Upper lobe of right lung (tissue), 1 donor: ENCODE data around the gene COPG1. TPM values are rescaled to one million over a fixed set of nuclear protein-coding genes. Genes with fewer than 3 reads are reported as not detected.
A peak's percentile ranks its signal among the peaks of the same experiment; 100 is the strongest.

Experiments used
- ATAC-seq: fragments of 200-7000 bp; cut with Tn5 transposase; one replicate; pipeline ENCODE4 v1.9.1; 2020; ENCODE audit warnings: mild to moderate bottlenecking, moderate library complexity
- DNase-seq: peaks from one replicate; pipeline ENCODE4 v3.0.0-alpha.2; 2020
- H3K27ac ChIP-seq: fragments of 200-600 bp; one replicate; pipeline ENCODE4 v1.8.0; 2022
- H3K27me3 ChIP-seq: fragments of 200-600 bp; one replicate; pipeline ENCODE4 v1.8.0; 2022; ENCODE audit warnings: mild to moderate bottlenecking
- H3K36me3 ChIP-seq: fragments of 200-600 bp; one replicate; pipeline ENCODE4 v1.8.0; 2022
- H3K4me1 ChIP-seq: fragments of 200-600 bp; one replicate; pipeline ENCODE4 v1.8.0; 2022
- H3K4me3 ChIP-seq: fragments of 200-600 bp; one replicate; pipeline ENCODE4 v1.8.0; 2022; ENCODE audit warnings: mild to moderate bottlenecking
- H3K9me3 ChIP-seq: fragments of 200-600 bp; one replicate; pipeline ENCODE4 v1.8.0; 2022
- intact Hi-C: fragments of 100-400 bp; cut with DNase I; formaldehyde crosslinking; loops from one replicate; pipeline ENCODE4 v1.11.0; 2022
- total RNA-seq: library from RNA; stranded (reverse); fragmentation: NEBNext Ultra II Directional; extraction: Animal tissue kit (Norgen Biotek cat#: 25700); gene quantifications from one replicate; pipeline ENCODE4 v1.2.1, GENCODE V29; 2021
- TF ChIP-seq, protein P1 (sequence below): fragments of 200-600 bp; IDR thresholded peaks from one replicate; pipeline ENCODE4 v1.8.0; 2022; ENCODE audit warnings: antibody characterized with exemption
- donor health status: DM: no; HTN: yes; CAD: no; lungs with severe emphysema.

COPG1 gene
- total RNA-seq, 1 donor from 2014 or later = 149 TPM

- no peaks in the 10 kb centered on the region for H3K9me3 ChIP-seq
- no peaks in the 10 kb centered on the region for H3K27me3 ChIP-seq
- no peak overlapping the region for H3K27ac ChIP-seq
- TF ChIP-seq, protein P1, sequence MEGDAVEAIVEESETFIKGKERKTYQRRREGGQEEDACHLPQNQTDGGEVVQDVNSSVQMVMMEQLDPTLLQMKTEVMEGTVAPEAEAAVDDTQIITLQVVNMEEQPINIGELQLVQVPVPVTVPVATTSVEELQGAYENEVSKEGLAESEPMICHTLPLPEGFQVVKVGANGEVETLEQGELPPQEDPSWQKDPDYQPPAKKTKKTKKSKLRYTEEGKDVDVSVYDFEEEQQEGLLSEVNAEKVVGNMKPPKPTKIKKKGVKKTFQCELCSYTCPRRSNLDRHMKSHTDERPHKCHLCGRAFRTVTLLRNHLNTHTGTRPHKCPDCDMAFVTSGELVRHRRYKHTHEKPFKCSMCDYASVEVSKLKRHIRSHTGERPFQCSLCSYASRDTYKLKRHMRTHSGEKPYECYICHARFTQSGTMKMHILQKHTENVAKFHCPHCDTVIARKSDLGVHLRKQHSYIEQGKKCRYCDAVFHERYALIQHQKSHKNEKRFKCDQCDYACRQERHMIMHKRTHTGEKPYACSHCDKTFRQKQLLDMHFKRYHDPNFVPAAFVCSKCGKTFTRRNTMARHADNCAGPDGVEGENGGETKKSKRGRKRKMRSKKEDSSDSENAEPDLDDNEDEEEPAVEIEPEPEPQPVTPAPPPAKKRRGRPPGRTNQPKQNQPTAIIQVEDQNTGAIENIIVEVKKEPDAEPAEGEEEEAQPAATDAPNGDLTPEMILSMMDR = no peak
- DNase-seq = no peak
- ATAC-seq = no peak
- H3K4me1 ChIP-seq = peaks cover 17% of the 10 kb centered on the region
- intact Hi-C loops = no loop called here
- H3K4me3 ChIP-seq = no peak overlapping the region
- H3K36me3 ChIP-seq = no peaks in the 10 kb centered on the region
Observed at GRCh38 chr3:129310111-129311011, 61.0 kb downstream of the COPG1 start.

GRCh38 chr3:129311054-129311902, 61.9 kb downstream of the COPG1 start:
- H3K4me3 ChIP-seq = no peak overlapping the region
- H3K9me3 ChIP-seq = no peaks in the 10 kb centered on the region
- H3K27me3 ChIP-seq = no peaks in the 10 kb centered on the region
- DNase-seq (no peak), ATAC-seq (no peak)
- H3K36me3 ChIP-seq = no peaks in the 10 kb centered on the region
- intact Hi-C loops = no loop called here
- TF ChIP-seq, protein P1 = no peak
- peaks cover 11% of the 10 kb centered on the region for H3K4me1 ChIP-seq
- H3K27ac ChIP-seq = no peak overlapping the region

- DNase-seq = no peak
- Histone ChIP-seq H3K27ac (no peak overlapping the region), H3K4me1 (peaks cover 16% of the 10 kb centered on the region), H3K27me3 (no peaks in the 10 kb centered on the region), H3K4me3 (no peak overlapping the region), H3K9me3 (no peaks in the 10 kb centered on the region), H3K36me3 (no peaks in the 10 kb centered on the region)
- ATAC-seq = no peak
- intact Hi-C loops = no loop called here
- TF ChIP-seq, protein P1 = no peak
Observed at GRCh38 chr3:129312021-129312639, 62.7 kb downstream of the COPG1 start.

GRCh38 chr3:129312671-129313414, 63.4 kb downstream of the COPG1 start:
- ATAC-seq = no peak
- H3K4me1 ChIP-seq = peaks cover 16% of the 10 kb centered on the region
- no peak for DNase-seq
- no peaks in the 10 kb centered on the region for H3K27me3 ChIP-seq
- no peak overlapping the region for H3K4me3 ChIP-seq
- TF ChIP-seq, protein P1 = no peak
- H3K36me3 ChIP-seq = no peaks in the 10 kb centered on the region
- peak overlapping the region; percentile 97 for H3K27ac ChIP-seq
- H3K9me3 ChIP-seq = no peaks in the 10 kb centered on the region
- intact Hi-C loops = no loop called here

- Histone ChIP-seq H3K4me1 (peaks cover 16% of the 10 kb centered on the region), H3K4me3 (no peak overlapping the region), H3K27me3 (no peaks in the 10 kb centered on the region), H3K9me3 (no peaks in the 10 kb centered on the region), H3K27ac (peak overlapping the region; percentile 97), H3K36me3 (no peaks in the 10 kb centered on the region)
- intact Hi-C loops = no loop called here
- DNase-seq (no peak), ATAC-seq (no peak)
- TF ChIP-seq, protein P1 = no peak
Observed at GRCh38 chr3:129313415-129313664, 63.9 kb downstream of the COPG1 start.
